ENCODE data around the gene PHF2.

The PHF2 gene

GRCh38 chr9:93612052-93612795, 35.8 kb downstream of the PHF2 start:
- TF ChIP-seq GATA2 (IDR thresholded peaks at IDR 0.05; ENCODE audit: low read depth, low read length) (no peak), GATA3 (IDR thresholded peaks at IDR 0.05; ENCODE audit: low read depth, low read length) (no peak)

DNA sequence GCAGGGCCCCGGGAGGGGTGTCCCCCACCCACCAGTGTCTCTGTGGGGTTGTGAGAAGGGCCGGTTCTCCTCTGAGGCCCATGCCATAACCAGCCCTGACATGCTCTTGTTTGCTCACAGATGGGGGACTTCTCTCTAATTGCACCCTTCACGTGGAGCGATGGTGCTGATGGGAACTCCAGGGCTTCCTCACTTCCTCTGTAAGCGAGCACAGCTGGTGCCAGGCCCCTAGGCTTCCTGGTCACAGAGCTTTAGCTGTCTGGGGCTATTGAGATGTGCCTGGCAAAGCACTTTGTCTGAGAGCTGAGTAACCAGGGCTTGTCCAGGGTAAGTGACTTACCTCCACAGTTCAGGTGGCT, 36.4 kb downstream of the PHF2 start:
- TF ChIP-seq GATA3 (IDR thresholded peaks at IDR 0.05; ENCODE audit: low read depth, low read length) (no peak), GATA2 (IDR thresholded peaks at IDR 0.05; ENCODE audit: low read depth, low read length) (no peak)

GRCh38 chr9:93613174-93613573, 36.8 kb downstream of the PHF2 start:
- TF ChIP-seq GATA3 (IDR thresholded peaks at IDR 0.05; ENCODE audit: low read depth, low read length) (no peak), GATA2 (IDR thresholded peaks at IDR 0.05; ENCODE audit: low read depth, low read length) (no peak)

GRCh38 chr9:93613791-93614190, 37.4 kb downstream of the PHF2 start:
- TF ChIP-seq GATA3 (IDR thresholded peaks at IDR 0.05; ENCODE audit: low read depth, low read length) = no peak

- TF ChIP-seq GATA3 (IDR thresholded peaks at IDR 0.05; ENCODE audit: low read depth, low read length) (no peak), GATA2 (IDR thresholded peaks at IDR 0.05; ENCODE audit: low read depth, low read length) (no peak)
Observed at GRCh38 chr9:93614830-93615468, 38.6 kb downstream of the PHF2 start.

DNA sequence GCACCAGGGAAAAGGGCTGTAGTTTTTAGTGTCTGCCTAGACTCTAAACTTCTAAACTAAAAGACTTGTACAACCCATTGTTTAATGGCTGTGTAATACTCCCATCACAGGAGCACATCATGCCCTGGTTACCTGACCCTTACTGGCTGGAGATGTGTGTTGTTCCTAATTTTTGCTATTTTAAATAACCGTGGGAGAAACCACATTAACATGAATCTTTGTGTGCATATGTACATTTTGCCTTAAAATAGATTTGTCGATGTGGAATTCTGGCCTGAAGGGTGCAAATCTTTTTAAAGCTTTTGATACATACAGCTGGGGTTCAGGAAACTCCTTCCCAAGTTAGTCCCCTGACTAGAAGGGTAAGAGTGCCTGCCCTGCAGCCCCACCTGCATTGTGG, 39.7 kb downstream of the PHF2 start:
- TF ChIP-seq GATA3 (IDR thresholded peaks at IDR 0.05; ENCODE audit: low read depth, low read length) (no peak), GATA2 (IDR thresholded peaks at IDR 0.05; ENCODE audit: low read depth, low read length) (no peak)

DNA sequence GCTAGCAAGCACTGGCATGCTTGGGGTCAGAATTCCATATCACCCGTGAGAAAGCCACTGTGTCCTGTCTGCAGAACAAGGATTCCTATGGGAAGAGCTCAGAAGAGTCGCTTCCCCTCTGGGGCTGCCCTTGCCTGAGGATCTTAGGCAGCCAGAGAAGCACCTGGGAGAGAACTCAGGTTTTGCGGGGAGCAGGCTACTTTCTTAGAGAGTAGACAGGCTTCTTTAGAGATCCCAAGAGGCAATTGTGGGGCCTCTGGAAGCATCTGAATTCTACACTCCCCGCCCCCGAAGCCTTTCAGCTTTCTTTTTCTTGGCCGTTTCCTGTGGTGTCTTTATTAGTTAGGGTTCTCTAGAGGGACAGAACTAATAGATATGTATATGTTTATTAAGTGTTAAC, 40.9 kb downstream of the PHF2 start:
- no peak for TF ChIP-seq GATA2 (IDR thresholded peaks at IDR 0.05; ENCODE audit: low read depth, low read length)
- no peak for TF ChIP-seq GATA3 (IDR thresholded peaks at IDR 0.05; ENCODE audit: low read depth, low read length)

DNA sequence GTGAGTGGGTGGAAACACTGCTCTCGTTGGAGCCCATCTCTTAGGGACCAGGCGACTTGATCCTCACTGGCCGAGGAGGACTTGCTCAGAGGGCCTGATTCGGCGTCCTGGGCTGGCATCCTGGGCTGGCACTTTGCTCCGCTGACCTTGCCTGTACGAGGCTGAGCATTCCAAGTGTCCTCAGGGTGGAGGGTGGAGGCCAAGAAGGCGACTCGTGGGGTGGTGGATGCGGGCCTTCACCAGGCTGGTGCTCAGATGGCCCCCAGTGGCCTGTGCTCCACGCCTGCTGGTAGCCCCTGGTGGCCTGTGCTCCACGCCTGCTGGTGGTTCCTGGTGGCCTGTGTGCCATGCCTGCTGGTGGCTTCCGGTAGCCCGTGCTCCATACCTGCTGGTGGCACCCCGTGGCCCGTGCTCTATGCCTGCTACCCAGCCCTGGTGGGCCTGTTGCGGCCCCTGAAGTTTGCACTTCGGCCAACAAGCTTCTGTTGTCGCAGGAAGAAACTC, 42.9 kb downstream of the PHF2 start:
- TF ChIP-seq GATA2 (IDR thresholded peaks at IDR 0.05; ENCODE audit: low read depth, low read length) = no peak
- TF ChIP-seq GATA3 (IDR thresholded peaks at IDR 0.05; ENCODE audit: low read depth, low read length) = no peak

- TF ChIP-seq GATA2 (IDR thresholded peaks at IDR 0.05; ENCODE audit: low read depth, low read length) (no peak), GATA3 (IDR thresholded peaks at IDR 0.05; ENCODE audit: low read depth, low read length) (no peak)
Observed at GRCh38 chr9:93620041-93620506, 43.7 kb downstream of the PHF2 start.

DNA sequence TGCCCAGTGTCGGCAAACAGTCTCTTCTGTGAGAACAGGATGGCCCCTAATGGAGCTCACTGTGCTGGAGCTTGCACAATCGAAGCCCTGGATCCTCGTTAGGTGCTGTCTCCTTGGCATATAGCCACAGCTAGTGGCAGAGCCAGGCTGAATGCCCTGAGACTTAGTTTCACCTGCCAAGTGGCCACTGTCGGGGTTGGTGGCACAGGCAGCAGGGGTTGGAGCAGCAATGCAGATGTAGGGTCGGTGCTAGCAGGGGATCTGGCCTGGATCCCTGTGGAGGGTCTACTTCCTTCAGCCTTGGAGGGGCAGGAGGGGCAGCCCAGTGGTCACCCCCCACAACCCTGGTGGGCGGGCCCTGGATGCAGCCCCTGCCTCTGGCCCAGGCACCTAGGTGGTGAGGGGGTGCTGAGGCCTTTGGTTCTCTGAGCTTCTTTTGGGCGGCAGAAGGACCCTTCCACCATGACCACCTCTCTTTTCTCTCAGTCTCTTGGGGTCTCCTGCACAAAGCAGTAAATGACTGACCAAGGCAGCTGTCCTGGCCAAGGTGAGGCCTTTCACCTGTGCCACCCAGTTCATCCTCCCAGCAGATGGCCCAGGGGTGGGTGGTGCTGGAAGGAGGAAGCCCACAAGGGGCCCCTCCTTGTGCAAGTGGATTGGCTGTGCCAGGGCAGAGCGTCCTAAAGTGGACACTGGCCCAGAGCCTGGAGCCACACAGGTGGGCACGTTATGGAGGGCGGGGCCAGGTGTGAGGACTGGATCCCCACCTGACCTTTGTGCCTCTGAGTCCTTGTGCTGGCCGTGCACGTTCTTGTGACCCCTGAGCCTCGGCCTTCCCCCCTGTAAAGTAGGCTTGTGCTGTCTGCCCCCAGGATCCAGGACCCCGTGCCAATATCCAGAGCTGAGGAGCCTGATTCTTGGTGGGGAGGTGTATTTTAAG, 44.8 kb downstream of the PHF2 start:
- TF ChIP-seq GATA2 (IDR thresholded peaks at IDR 0.05; ENCODE audit: low read depth, low read length) (no peak), GATA3 (IDR thresholded peaks at IDR 0.05; ENCODE audit: low read depth, low read length) (no peak)

GRCh38 chr9:93621922-93622321, 45.5 kb downstream of the PHF2 start:
- TF ChIP-seq GATA2 (IDR thresholded peaks at IDR 0.05; ENCODE audit: low read depth, low read length) (no peak), GATA3 (IDR thresholded peaks at IDR 0.05; ENCODE audit: low read depth, low read length) (no peak)

GRCh38 chr9:93622691-93623090, 46.3 kb downstream of the PHF2 start:
- TF ChIP-seq GATA3 (IDR thresholded peaks at IDR 0.05; ENCODE audit: low read depth, low read length) (no peak), GATA2 (IDR thresholded peaks at IDR 0.05; ENCODE audit: low read depth, low read length) (no peak)

DNA sequence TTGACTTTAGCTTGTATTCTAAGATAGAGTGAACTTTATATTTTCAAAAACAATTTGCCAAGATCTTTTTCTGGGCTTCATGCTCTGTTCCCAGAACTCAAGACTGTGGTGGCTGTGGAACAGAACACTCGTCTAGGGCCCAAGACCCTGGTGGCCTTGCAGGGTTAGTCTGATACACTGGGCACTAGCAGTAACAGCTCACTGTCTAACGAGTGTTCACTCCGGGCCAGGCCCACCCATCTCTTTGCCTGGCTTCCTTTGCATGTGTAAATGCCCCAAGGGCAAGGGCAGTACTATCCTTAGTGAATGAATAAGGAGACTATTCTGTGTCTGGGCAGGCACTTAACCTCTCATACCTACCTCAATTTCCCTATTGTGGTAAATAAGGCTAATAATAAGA, 47.4 kb downstream of the PHF2 start:
- no peak for TF ChIP-seq GATA3 (IDR thresholded peaks at IDR 0.05; ENCODE audit: low read depth, low read length)
- no peak for TF ChIP-seq GATA2 (IDR thresholded peaks at IDR 0.05; ENCODE audit: low read depth, low read length)

DNA sequence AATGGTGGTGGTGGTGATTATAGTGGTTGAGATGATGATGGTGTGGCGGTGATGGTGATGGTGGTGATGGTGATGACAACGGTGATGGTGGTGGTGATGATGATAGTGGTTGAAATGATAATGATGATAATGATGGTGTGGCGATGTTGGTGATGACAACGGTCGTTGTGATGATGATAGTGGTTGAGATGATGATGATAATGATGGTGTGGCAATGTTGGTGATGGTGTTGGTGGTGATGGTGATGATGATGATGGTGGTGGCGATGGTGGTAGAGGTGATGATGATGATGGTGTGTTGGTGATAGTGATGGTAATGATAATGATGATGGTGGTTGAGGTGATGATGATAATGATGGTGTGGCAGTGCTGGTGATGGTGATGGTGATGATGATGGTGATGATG, 48.0 kb downstream of the PHF2 start:
- TF ChIP-seq GATA2 (IDR thresholded peaks at IDR 0.05; ENCODE audit: low read depth, low read length) = no peak
- no peak for TF ChIP-seq GATA3 (IDR thresholded peaks at IDR 0.05; ENCODE audit: low read depth, low read length)
